IPS DF 4.7 (cell line): Measurements from ENCODE around the gene ALOX12B.

ENCODE experiments used
- DNase-seq: peaks from one replicate; pipeline ENCODE4 v3.0.0-alpha.2; 2013; ENCODE audit warnings: low spot score; ENCODE audit errors: extremely low read depth

ALOX12B gene

DNA sequence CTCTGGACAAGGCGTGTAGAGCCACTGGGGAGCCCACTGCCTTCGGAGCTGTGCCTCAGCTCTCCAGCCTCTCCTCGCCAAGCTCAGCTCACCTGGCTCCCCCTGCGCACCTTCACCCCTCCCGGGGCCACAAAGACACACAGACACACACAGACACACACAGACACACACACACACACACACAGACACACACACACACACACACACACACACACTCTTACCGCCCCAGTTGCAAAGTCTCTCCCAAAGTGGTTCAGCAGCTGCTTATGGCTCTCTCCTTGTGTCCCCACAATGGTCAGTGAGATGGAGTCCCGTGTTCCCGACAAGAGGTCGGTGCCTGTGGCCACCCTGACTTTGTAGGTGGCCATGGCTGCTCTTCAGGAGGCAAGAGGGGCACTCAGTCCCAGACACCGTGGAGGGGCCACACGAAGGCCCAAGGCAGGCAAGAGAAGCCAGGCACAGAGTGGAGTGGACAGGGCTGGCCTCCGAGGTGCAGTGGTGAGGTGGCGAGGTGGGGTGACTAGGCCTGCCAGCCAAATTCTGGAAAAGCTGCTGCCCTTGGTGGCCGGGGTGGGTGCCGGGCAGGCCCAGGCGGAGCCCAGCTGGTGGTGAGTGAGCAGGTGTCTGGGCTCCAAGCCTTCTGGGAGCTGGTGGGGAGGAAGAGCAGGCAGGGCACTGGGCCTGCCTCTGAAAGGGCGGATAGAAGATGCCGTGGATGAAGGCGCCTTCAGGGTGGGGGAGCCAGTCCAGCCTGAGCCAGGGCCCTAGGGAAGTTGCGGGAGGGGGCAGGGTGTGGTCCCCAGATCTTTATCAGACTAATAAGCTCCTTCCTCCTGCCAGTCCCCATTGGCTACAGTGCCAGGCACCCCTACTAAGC, at the start of gene ALOX12B:
Gene ALOX12B (minus strand): TSS at position 642 of the 877 bp plus-strand sequence. CDS start 274 bp downstream, at position 368.
- no peak for DNase-seq

DNA sequence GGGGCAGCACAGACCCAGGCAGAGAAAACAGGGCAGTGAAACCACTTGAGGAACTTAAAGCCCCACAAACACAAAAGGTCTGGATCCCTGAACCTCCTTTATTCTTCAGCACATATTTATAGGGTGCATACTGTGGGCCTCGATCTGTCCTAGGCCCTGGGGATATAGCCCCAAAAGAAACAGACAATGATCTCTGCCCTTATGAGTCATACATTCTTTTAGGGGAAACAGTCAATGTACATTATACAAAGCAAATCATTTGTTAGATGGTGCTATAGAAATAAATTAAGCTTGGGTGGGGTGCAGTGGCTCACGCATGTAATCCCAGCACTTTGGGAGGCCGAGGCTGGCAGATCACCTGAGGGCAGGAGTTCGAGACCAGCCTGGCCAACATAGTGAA, 46.4 kb upstream of the ALOX12B start:
- DNase-seq, result no peak

DNA sequence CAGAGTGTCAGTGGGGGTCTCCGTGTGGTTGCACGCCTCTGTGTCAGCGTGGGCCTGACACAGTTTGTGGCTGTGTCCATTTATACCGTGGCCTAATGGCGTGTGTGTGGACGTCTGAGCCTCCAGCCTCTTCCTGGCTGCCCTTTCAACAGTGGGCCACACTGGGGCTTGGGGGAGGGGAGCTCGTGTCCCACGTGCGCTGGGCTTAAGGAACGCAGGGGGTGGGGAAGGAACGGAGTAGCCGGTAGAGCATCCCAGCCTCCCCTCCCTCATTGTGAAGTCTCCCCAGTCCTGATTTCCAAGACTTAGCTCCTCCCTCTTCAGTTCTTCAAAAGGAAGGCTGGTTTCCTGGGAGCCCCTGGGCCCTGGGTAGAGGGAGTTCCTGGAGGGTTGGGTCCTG, 45.9 kb upstream of the ALOX12B start:
- DNase-seq, result no peak

DNA sequence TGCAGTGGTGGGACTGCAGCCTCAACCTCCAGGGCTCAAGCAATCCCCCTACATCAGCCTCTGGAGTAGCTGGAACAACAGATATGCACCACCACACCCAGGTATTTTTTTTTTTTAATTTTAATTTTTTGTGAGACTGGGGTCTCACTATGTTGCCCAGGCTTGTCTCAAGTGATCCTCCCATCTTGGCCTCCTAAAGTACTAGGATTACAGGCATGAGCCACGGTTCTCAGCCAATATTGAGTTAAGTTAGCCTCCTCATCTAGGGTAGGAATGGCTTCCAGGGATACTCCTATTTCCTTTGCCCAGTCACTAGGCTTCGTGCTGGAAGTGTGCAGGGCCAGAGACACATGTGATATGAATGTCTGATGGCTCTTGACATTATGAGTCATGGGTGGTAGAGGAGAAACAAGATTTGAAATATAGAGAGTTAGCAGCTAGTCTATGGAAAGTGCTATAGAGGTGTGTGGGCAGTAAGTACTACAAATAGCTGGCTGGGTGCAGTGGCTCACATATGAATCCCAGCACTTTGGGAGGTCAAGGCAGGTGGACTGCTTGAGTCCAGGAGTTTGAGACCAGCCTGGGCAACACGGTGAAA, 44.4 kb upstream of the ALOX12B start:
- no peak for DNase-seq

DNA sequence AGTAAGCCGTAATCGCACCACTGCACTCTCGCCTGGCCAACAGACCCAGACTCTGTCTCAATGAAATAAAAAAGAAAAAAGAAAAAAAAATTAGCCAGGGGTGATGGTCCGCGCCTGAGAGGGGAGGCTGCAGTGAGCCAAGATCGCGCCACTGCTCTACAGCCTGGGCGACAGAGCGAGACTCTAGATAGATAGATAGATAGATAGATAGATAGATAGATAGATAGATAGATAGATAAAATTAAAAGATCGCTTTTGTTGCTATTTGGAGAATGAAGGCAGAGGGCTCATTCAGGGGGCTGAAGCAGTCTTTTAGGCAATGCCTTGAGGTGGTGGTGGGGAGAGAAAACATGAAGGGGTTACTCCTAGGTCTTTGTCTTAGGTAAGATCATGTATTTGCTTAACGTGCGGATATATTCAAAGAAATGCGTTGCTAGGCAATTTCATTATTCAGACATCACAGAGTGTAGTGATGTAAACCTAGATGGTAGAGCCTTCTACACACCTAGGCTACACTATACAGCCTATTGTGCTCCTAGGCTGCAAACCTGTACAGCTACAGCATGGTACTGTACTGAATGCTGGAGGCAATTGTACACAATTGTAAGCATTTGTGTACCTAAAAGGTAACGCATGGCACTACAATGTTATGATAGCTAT, 40.7 kb upstream of the ALOX12B start:
- no peak for DNase-seq

DNA sequence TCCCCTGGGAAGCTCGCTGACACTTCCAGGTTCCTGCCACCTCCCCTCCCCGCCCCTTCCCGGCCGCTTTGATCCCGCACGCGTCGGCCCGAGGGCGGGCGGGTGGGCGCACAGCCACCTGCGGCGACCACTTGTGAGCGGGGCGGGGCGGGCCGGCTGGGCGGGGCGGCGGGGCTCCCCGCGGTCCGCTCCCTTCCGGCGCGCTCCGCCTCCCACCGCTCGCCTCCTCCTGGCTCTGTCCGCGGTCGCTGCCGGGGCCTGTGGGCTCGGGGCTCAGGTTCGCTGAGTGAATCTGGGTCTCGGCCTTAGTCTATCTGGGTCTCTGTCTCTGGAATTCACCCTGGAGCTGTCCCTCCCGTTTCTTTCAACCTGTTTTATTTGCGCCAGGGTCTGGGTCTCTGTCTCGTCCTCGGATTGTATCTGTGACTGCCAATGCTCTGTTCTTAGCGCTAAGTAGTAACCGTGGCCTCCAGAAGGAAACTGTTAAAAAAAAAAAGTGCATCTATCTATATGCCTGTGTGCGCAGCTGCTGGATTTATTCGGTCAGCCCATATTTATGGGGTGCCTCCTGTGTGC, 39.1 kb upstream of the ALOX12B start:
- no peak for DNase-seq

DNA sequence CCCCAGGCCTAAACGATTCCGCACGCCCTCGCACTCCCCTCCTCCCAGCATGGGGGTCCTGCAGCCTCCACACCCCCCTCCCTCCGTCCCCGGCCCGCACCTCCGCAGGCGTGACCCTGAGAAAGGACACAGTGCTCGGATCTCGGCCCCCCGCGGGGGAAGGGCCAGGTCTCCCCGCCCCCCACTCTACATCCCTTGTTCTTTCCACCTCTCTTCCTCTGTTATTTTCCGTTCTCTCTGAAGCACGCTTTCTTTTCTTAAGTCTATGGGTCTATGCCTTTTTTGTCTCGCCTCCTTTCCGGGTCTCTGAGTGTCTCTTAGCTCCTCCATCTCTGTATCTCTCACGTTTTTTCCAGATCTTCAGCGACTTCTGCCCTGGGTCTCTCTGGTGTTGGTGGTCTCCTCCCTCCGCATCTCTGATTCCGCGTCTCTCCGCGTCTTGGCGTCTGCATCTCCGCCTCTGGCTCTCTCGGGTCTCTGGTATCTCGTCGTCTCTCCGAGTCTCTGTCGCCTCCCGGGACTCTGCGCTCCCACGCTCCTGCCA, 38.5 kb upstream of the ALOX12B start:
- DNase-seq, result no peak

DNA sequence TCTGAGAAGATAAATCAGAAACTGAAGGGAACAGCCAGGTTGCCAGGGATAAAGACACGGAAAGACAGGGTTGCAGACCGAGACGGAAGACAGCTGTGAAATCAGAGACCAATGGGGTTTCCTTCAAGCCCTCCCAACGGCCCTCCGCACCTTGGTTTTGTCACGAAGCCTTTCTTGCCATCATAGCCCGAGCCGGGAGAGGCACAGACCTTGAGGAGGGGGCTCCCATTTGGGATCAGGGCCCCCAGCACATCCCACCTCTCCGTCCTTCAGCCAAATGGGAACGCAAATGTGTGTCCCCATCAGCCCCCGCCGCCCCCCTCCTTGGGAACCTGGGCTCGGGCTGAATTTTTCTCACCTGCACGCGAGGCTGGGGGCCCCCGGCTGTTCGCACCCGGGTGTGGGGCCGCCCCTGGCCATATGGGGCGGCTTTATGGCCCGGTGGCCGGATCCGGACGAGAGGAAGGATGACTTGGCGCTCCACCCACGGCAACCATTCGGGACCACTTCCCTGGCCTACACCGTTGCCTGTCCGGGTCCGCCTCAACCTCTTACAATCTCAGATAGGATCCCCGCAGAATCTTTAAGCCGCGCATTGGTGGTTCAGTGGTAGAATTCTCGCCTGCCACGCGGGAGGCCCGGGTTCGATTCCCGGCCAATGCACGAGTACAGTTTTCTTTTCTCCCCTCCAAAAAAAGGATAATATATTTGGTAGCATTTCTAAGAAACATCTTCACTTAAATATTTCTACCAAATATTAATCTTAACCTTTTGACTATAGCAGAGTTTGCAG, 37.8 kb upstream of the ALOX12B start:
- DNase-seq, result no peak

DNA sequence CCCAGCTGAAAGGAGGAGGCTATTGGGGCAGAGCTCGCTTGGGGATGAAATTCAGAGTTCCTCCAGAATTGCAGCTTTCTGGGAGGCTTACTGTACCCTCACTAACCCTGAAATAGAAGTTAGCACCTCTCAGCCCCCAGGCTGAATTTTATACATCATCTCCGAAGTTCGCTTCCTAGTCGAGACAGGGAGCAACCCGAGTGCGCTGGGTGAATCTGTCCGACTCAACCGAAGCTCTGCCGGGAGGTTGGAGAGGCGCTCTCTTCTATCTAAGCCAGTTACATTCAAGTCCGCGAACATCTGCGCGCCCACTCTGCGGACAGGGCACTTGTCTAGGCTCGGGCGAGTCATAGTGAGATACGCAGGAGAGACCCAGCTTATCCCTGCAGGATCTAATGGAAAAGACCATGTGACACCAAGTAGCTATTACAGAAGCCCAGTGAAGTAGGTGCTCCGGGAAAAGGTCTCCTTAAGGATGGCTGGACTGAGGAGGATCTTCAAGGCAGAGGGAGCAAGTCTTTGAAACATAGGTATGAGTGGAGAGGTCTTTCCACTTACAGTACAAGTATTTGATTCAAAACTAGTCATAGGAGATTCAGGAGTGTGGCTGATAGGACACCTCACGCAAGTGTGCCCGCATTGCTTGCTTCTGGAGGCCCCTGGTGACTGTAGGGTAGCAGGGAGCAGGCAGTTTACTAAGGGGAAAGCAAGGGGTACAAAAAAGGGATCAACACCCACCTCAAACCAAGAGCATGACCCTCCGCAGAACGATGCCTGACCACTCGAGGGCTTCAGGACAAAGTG, 37.0 kb upstream of the ALOX12B start:
- DNase-seq, result no peak

DNA sequence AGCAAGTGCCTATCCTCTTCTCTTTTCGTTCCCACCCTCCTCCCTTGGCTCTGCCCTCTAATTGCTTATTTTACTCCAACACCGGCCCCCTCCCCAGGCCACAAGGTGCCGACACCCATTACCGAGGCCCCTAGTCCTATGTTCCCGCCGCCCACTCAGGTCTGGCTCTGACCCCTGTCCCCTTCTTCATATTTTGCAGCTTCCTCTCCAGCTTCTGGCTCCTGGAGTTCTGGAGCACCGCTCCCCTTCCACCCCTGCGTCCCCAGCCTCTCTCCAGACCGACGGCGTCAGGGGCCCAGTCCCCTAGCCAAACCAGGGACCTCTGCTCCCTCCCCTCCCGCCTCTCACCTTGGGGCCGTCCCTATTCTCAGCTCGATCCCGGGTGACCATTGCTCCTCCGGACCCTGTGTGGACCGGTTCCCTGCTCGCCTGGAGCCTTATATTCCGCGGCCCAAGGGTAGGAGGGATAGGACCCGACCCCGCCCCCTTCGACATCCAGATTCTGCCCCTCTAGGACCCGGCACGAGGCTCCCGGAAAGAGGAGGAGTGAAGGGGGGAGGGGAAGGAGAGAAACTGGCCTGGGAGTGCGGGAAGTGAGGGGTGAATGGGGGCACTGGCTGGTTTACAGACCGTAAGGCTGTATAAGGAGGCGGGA, 36.3 kb upstream of the ALOX12B start, which contains the start of gene HES7:
Gene HES7 (minus strand): TSS at position 412 of the 655 bp plus-strand sequence. CDS start 22 bp downstream, at position 390.
- DNase-seq, result no peak

DNA sequence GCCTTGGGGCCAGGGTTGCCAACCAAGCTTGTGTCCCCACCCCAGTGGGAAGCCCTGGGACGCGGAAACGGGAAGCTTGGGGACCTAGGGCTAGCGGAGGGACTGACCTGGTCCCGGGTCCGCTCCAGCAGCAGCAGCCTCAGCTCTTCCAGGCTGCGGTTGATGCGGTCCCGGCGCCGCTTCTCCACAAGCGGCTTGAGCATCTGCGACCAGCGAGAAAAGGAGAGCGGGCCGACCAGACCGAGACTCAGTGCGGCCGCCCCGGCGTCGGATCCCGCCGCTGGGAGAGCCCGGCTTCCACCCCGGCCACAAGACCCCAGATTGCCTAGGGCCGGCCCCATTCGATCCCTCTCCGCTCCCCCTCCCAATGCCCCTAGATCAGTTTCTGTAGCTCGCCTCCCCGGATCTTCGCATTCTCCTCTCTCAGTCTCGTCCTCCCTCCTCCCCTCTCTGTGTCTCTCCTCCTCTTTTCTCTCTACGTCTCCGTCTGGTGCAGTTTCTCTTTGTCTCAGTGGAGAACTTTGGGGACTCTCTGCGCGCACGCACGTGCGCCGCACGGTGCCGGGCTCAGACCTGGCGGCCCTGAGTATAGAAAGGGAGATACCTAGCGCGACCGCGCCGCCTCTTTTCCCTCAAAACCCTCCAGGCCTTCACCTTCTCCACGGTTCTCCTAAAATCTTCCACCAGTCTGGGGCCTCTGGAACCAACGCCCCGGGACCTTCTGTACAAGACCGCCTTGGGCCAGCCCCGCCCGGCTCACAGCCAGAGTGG, 35.6 kb upstream of the ALOX12B start:
- no peak for DNase-seq

DNA sequence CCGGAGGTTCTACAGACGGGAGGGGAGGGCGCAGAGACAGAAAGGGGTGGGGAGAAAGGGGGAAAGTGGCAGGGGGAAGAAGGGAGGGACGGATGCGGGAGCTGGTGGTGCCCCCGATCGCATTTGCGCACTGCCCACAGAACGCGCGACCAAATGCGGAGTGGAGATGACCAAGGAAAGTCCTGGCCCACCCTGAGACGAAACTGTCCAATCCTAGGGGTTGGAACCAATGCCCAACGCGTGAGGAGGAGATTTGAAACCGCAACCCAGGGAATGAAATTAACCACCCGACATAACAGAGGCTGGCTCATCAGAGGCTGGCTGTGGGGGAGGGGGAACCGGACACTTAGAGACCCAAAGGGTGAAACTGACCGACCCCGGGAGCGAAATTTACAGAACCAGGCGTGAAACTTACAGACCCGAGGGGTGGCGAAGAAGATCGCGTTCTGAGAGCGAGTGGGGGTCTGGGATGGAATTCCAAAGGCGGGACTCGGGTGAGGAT, 35.0 kb upstream of the ALOX12B start:
- no peak for DNase-seq

DNA sequence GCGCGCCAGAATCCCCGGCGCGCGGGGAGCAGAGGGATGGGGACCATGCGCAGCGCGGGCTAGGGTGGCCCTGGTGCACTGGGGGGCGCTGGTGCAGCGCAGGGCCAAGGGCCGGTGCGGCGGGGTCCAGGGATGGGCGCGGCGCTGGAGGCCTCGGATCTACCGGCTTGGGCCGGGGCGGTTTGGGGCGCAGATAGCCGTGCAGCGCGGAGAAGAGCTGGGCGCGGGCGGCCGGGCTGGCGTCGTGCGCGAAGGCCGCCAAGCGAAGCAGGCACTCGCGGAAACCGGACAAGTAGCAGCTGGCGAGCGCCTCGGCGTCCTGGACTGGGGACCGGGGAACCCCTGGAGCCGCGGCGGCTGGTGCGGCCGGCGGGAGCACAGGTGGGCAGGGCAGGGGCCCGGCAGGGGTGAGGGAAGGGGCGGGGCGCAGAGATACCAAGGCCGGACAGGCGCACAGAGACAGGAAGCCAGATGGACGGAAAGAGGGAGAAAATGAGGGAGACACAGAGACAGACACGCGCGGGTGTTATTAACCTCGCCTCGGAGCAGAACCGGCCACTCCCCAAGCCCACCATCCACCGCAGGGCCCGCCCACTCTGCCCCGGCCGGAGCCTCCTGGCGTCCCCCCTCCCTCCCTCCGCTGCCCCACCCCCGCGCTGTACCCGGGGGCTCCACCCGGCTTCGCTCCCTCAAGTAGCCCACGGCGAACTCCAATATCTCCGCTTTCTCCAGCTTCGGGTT, 34.3 kb upstream of the ALOX12B start:
- DNase-seq, result no peak

DNA sequence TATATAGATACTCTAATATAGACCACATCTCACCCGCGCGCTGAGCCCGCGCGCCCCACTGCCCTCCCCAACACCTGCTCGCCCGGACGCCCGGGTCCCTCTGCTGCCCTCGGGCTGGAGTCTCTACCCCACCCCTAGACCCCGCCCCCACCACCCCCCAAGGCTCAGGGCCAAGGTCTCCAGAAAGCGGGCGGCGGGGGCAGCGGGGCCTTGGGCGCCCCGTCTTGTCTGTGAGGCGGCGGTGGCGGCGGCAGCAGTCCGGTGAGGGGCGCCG, 33.8 kb upstream of the ALOX12B start:
- DNase-seq, result no peak

DNA sequence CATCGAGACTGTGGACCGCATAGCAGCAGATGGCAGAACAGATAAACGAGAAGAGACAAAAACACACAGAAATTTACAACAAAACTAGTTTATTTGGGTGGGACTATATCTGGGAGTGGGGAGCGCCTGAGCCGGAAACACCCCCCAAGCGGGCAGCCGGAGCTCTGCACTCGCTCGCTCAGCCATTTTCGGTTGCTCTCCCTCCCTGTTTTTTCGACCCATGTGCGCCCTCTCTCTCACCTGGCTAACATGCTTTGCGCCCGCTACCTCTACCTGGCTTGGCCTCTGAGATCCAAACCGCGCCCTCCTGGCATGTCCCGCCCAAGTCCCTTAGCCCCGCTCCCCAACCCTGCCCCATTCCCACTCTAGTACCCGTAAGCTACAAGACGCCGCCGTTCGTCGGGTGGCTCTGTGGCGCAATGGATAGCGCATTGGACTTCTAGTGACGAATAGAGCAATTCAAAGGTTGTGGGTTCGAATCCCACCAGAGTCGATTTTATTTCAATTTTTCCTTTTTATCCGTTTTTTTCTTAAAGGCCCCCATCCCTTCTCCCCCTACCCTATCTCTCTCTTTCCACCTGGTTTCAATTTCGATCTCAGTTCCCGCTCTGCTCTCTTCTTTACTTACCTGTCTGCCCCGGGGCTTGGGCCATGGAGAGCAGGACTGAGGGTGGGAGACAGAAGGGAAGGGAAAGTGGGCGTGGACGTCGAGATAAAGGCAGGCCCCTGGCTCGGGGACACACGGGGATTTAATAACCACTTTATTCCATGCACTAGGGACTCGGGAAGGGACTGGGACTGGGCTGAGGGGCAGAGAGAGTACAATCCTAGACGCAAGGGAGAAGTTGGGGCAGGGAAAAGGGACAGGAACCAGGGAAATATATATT, 33.2 kb upstream of the ALOX12B start:
- no peak for DNase-seq

DNA sequence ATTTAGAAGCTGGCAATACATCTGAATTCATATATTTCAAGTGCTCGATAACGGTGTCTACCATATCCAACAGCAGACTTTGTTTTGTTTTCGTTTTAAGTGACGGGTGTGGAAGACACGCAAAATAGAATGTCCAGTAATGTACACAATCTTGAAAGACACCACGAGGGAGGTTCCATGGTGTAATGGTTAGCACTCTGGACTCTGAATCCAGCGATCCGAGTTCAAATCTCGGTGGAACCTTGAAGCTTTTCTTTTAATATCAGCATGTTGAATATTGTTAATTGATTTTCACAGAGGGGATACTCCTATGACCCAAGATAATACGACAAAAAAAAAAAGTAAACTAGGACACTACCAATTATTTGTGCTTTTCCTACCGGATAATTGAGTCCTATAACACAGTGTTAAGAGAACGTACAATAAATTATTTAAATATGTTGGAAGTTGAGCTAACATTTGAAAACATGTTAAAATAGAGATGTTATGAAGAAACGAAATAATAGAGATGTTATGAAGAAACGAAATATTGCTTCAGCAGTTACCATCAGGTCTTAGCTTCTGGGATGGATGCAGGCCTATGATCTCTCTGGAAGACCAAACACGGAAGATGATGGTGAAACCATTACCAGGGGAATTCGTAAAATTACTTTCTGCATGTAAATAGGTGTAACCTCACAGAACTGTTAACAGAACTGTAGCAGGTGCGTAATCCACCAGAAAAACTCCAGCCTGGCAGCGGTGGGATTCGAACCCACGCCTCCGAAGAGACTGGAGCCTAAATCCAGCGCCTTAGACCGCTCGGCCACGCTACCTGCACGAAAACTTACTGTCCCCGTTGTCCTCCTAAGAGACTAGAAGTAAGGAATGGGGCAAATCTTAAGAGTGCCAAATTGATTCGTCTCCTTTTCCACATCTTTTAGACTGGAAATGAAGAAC, 32.3 kb upstream of the ALOX12B start:
- no peak for DNase-seq
